ENCODE measurements around the gene TMEM214. TPM values are rescaled to one million over a fixed set of nuclear protein-coding genes. Genes with fewer than 3 reads are reported as not detected.

Gene TMEM214
- total and polyA plus RNA-seq, 2 of the 8 experiments (the other 6 are each of a cell fraction or from before 2014, with no cell fraction given), result 49.7 to 71.0 TPM

- H3K56ac ChIP-seq (replicated peaks; ENCODE audit: insufficient read length, low read depth, low read length), result no peak overlapping the region
- peak; percentile 28 for FAIRE-seq
- no peak overlapping the region for H3K18ac ChIP-seq (ENCODE audit: extremely low read depth, low read length)
- no peaks in the 10 kb centered on the region for H3K27me3 ChIP-seq (replicated peaks in 1 of 4; ENCODE audit: control insufficient read depth in 3 of 4, extremely low read depth in 1 of 4, insufficient read depth in 3 of 4, low read length in 3 of 4)
- no peak overlapping the region for H2BK20ac ChIP-seq (ENCODE audit: low read length)
- no peak overlapping the region for H4K5ac ChIP-seq (ENCODE audit: insufficient read length, low read depth, low read length)
- ChIA-PET CTCF (ENCODE audit: partially characterized antibody) (interaction anchor here (0.6 to 4.0 kb wide), 12 partner anchors 10 to 147 kb away, joined by 3 to 37 read pairs (median 6); no protein-coding TSS in a partner anchor), POLR2A (ENCODE audit: partially characterized antibody) (interaction anchor here (0.9 to 1.8 kb wide), 5 partner anchors 9 to 87 kb away, joined by 3 to 6 read pairs (median 3); no protein-coding TSS in a partner anchor)
- no peaks in the 10 kb centered on the region for H3K36me3 ChIP-seq (ENCODE audit: control insufficient read depth in 2 of 4, insufficient read depth in 4 of 4, low read length in 3 of 4)
- no peak overlapping the region for H4K8ac ChIP-seq (ENCODE audit: extremely low read depth, insufficient read depth, low read length)
- no peaks in the 10 kb centered on the region for H3K4me1 ChIP-seq (replicated peaks in 1 of 4; ENCODE audit: control insufficient read depth in 3 of 4, insufficient read depth in 4 of 4, low read length in 3 of 4)
- H4K91ac ChIP-seq (replicated peaks; ENCODE audit: insufficient read length, low read length), result no peak overlapping the region
- H2BK5ac ChIP-seq (ENCODE audit: low read depth, low read length), result no peak overlapping the region
- H2AFZ ChIP-seq (ENCODE audit: low read length), result no peak overlapping the region
- H3K79me1 ChIP-seq (ENCODE audit: low read depth, low read length), result no peaks in the 10 kb centered on the region
- DNase-seq (ENCODE audit: low read depth in 1 of 2, low spot score in 2 of 2), result no peak
- no peak overlapping the region for H2AK5ac ChIP-seq (ENCODE audit: low read depth, low read length)
- no peak overlapping the region for H3K9ac ChIP-seq (replicated peaks in 1 of 4; ENCODE audit: extremely low read depth in 1 of 4, low read depth in 3 of 4, low read length in 3 of 4)
- H3K4me2 ChIP-seq (ENCODE audit: insufficient read depth in 1 of 2, low read depth in 2 of 2, low read length in 2 of 2), result no peak overlapping the region
- H3K4me3 ChIP-seq (ENCODE audit: extremely low read depth in 1 of 4, insufficient read depth in 2 of 4, low read depth in 3 of 4, low read length in 4 of 4), result no peak overlapping the region
- no peaks in the 10 kb centered on the region for H3K9me3 ChIP-seq (ENCODE audit: insufficient read depth in 2 of 2, low read depth in 1 of 2, low read length in 1 of 2)
- no peak overlapping the region for H3K4ac ChIP-seq (replicated peaks; ENCODE audit: insufficient read length, low read depth, low read length)
- H3K14ac ChIP-seq (ENCODE audit: insufficient read length), result no peak overlapping the region
- H4K20me1 ChIP-seq (replicated peaks in 1 of 2; ENCODE audit: control insufficient read depth in 1 of 2, insufficient read depth in 2 of 2, low read length in 2 of 2), result no peaks in the 10 kb centered on the region
- H2BK15ac ChIP-seq (ENCODE audit: low read length), result no peak overlapping the region
- no peak overlapping the region for H3K23ac ChIP-seq (ENCODE audit: insufficient read length)
- H2BK120ac ChIP-seq (replicated peaks; ENCODE audit: low read depth, low read length), result no peak overlapping the region
- 89% methylated on average over 1 of the region's 1 CpG; no CpG with 5 or more reads in 1 of the 2 experiments for WGBS, 2 experiments (ENCODE audit: extremely low coverage in 1 of 2, insufficient coverage in 1 of 2, insufficient read length in 1 of 2, insufficient replicate concordance in 2 of 2, low coverage in 1 of 2, low lambda C conversion rate in 2 of 2, missing lambda C conversion rate in 1 of 2)
- no peaks in the 10 kb centered on the region for H3K79me2 ChIP-seq (ENCODE audit: control insufficient read depth in 1 of 2, insufficient read depth in 2 of 2, low read length in 2 of 2)
- no peaks in the 10 kb centered on the region; the same call in 1 of the 2 replicates for H3K23me2 ChIP-seq (ENCODE audit: low read depth, low read length)
- no peak overlapping the region for H2BK12ac ChIP-seq (ENCODE audit: low read depth, low read length)
- H3K27ac ChIP-seq (ENCODE audit: low read depth, low read length), result no peak overlapping the region
- no peak for TF ChIP-seq USF2 (IDR thresholded peaks at IDR 0.05; ENCODE audit: low read length)
- no peak for TF ChIP-seq MAX (IDR thresholded peaks at IDR 0.05)
- TF ChIP-seq GTF2F1 (IDR thresholded peaks at IDR 0.05; ENCODE audit: borderline replicate concordance, low read depth, low read length), result no peak
- no peak for TF ChIP-seq NANOG (IDR thresholded peaks at IDR 0.05; ENCODE audit: insufficient read depth, low read depth, low read length, poor library complexity, severe bottlenecking)
- TF ChIP-seq SRF (IDR thresholded peaks at IDR 0.05; ENCODE audit: low read depth, low read length), result no peak
- TF ChIP-seq MAFK (IDR thresholded peaks at IDR 0.05; ENCODE audit: low read depth, low read length), result no peak
- no peak for TF ChIP-seq RBBP5 (IDR thresholded peaks at IDR 0.05; ENCODE audit: borderline replicate concordance, low read depth, low read length)
- no peak for TF ChIP-seq KDM1A (IDR thresholded peaks at IDR 0.05; ENCODE audit: borderline replicate concordance, low read length)
- TF ChIP-seq CREB1 (IDR thresholded peaks at IDR 0.05), result no peak
- no peak for TF ChIP-seq EP300 (IDR thresholded peaks at IDR 0.05; ENCODE audit: borderline replicate concordance in 1 of 2, low read depth in 2 of 2, low read length in 2 of 2)
- no peak for TF ChIP-seq NRF1 (IDR thresholded peaks at IDR 0.05; ENCODE audit: low read depth, low read length)
- TF ChIP-seq ATF3 (IDR thresholded peaks at IDR 0.05; ENCODE audit: insufficient read depth, low read depth, low read length), result no peak
These were observed 39.0 kb upstream of the TMEM214 start for GRCh38 chr2:26993768-26994167.

Data from H1 (cell line).